Nephron progenitor cell (in vitro differentiated cells): ENCODE data around the gene FAM50B.

Experiments
- DNase-seq: peaks from one replicate; pipeline ENCODE4 v3.0.0; 2021
- H3K27ac Mint-ChIP-seq: 2 replicates; pipeline ENCODE4 v1.8.0; 2021; ENCODE audit warnings: mild to moderate bottlenecking, moderate library complexity, mixed read lengths
- H3K27me3 Mint-ChIP-seq: 2 replicates; pipeline ENCODE4 v1.8.0; 2021; ENCODE audit warnings: mild to moderate bottlenecking, low read depth, mixed read lengths; ENCODE audit not compliant: poor library complexity
- H3K36me3 Mint-ChIP-seq: 2 replicates; pipeline ENCODE4 v1.8.0; 2021; ENCODE audit warnings: low read depth, mixed read lengths
- H3K4me1 Mint-ChIP-seq: 2 replicates; pipeline ENCODE4 v1.8.0; 2021; ENCODE audit warnings: mixed read lengths
- H3K4me3 Mint-ChIP-seq: 2 replicates; pipeline ENCODE4 v1.8.0; 2021; ENCODE audit warnings: mild to moderate bottlenecking, moderate library complexity, mixed read lengths
- H3K9me3 Mint-ChIP-seq: 2 replicates; pipeline ENCODE4 v1.8.0; 2021; ENCODE audit warnings: mild to moderate bottlenecking, moderate library complexity, mixed read lengths
- TF ChIP-seq, protein P1 (sequence below): fragments of 200-600 bp; sonication (generic); IDR thresholded peaks from 2 replicates; pipeline ENCODE4 v1.5.0; 2021; ENCODE audit warnings: antibody characterized with exemption

Gene FAM50B

DNA sequence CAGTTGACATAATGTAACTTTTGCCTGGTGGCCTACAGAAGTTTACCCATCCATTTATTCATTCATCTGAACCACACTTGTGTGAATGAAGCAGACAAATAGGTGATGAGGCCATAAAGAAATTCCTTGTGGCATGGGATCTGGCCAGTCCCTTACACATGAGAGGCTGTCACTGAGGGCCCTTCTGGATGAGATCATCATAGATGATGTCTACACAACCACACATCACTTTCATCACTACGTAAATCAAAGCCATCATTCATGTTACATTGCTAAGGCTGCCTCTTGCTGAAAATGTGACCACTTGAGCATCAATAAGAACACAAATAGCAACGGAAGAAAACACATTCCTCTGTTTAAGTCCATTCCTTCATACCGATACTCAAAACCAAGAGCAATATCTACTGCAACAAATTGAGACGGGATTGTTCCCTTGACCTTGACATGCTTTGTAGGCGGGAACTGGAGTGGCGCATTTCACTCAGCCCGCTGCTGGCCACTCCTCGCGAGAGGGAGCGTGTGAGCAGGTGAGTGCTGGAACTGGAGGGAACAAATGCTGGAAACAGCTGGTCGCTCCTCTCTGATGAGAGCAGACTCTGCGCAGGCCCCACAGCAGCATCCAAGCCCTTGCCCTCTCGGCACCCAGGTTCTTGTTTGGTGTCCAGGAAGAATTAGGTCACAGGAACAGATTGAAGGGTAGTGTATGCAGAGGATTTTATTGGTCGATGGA, 49.3 kb downstream of the FAM50B start:
- H3K4me3 Mint-ChIP-seq: no peak overlapping the region
- no peak overlapping the region for H3K27ac Mint-ChIP-seq
- TF ChIP-seq, protein P1, sequence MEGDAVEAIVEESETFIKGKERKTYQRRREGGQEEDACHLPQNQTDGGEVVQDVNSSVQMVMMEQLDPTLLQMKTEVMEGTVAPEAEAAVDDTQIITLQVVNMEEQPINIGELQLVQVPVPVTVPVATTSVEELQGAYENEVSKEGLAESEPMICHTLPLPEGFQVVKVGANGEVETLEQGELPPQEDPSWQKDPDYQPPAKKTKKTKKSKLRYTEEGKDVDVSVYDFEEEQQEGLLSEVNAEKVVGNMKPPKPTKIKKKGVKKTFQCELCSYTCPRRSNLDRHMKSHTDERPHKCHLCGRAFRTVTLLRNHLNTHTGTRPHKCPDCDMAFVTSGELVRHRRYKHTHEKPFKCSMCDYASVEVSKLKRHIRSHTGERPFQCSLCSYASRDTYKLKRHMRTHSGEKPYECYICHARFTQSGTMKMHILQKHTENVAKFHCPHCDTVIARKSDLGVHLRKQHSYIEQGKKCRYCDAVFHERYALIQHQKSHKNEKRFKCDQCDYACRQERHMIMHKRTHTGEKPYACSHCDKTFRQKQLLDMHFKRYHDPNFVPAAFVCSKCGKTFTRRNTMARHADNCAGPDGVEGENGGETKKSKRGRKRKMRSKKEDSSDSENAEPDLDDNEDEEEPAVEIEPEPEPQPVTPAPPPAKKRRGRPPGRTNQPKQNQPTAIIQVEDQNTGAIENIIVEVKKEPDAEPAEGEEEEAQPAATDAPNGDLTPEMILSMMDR: no peak
- peaks cover 20% of the 10 kb centered on the region for H3K4me1 Mint-ChIP-seq
- peaks cover 3% of the 10 kb centered on the region for H3K36me3 Mint-ChIP-seq
- no peak for DNase-seq
- peaks cover 10% of the 10 kb centered on the region for H3K9me3 Mint-ChIP-seq
- peaks cover 26% of the 10 kb centered on the region for H3K27me3 Mint-ChIP-seq

DNA sequence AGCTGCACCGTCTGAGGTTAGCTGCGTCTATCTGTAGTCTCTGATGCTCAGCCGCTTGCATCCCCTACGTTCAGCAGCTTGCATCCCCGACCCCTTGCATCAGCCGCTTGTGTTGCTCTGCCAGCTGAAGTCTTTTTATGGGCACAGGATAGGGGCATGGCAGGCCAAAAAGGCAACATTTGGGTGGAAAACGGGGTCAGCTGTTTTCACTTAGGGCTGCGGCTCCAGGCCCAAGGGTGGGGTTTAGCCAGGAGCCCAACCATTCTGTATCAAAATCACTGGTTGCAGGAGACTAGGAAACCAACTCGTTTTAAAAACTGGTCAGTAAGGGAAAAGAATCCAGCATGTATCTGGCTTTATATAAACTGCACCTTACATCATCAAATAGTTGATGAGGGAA, 49.9 kb downstream of the FAM50B start:
- Mint-ChIP-seq H3K4me3 (no peak overlapping the region), H3K9me3 (peaks cover 10% of the 10 kb centered on the region), H3K4me1 (peaks cover 16% of the 10 kb centered on the region), H3K36me3 (peaks cover 3% of the 10 kb centered on the region), H3K27ac (no peak overlapping the region), H3K27me3 (peaks cover 29% of the 10 kb centered on the region)
- no peak for DNase-seq
- TF ChIP-seq, protein P1: no peak

DNA sequence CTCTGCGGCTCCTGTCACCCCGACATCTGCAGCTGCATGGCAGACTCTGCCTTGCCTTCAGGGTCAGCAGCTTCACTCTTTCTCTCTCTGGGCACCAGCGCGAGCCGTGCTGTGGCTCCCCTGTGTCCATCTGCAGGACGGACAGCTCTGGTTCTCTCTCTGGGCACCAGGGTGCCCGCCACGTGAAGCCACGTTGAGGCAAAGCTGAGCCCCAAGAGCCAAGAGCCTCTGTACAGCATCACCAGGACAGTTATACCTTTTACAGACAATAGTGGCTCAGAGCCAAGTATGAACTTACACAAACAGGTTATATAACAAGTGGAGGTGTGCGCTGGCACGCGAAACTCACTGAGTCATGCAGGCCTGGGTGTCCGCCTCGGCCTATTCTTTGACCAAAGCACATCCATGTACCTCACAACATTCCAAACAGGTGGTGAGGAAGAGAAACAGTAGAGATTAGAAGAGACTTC, 50.8 kb downstream of the FAM50B start:
- peaks cover 26% of the 10 kb centered on the region for H3K27me3 Mint-ChIP-seq
- peaks cover 12% of the 10 kb centered on the region for H3K4me1 Mint-ChIP-seq
- TF ChIP-seq, protein P1: no peak
- H3K27ac Mint-ChIP-seq: no peak overlapping the region
- DNase-seq: no peak
- H3K9me3 Mint-ChIP-seq: peaks cover 10% of the 10 kb centered on the region
- H3K4me3 Mint-ChIP-seq: no peak overlapping the region
- no peaks in the 10 kb centered on the region for H3K36me3 Mint-ChIP-seq
